Prostate gland (tissue), 2 donors: ENCODE data around the gene DYNC1I2. TPM values are rescaled to one million over a fixed set of nuclear protein-coding genes. Genes with fewer than 3 reads are reported as not detected.

Experiments used
- DNase-seq: peaks from one replicate; pipeline ENCODE4 v3.0.0-alpha.2; 2019; ENCODE audit warnings: low spot score
- H3K27ac ChIP-seq, 2 donors: fragments of 200-600 bp; sonication (generic); 2 replicates each; pipeline ENCODE4 v1.5.1; 2017 to 2019
- H3K27me3 ChIP-seq: fragments of 200-600 bp; sonication (generic); replicated peaks from 2 replicates; pipeline ENCODE4 v1.5.1; 2019; ENCODE audit not compliant: insufficient read depth
- H3K36me3 ChIP-seq, 2 donors: fragments of 200-600 bp; sonication (generic); 1 replicate in 1 of 2; 2 replicates in 1 of 2; pipeline versions ENCODE4 v1.5.1 to v1.8.1; 2017 to 2019
- H3K4me1 ChIP-seq: fragments of 200-600 bp; sonication (generic); replicated peaks from 2 replicates; pipeline ENCODE4 v1.5.1; 2019
- H3K4me3 ChIP-seq, 2 donors: fragments of 200-600 bp; sonication (generic); 2 replicates each; pipeline ENCODE4 v1.5.1; 2017 to 2019
- H3K9me3 ChIP-seq: fragments of 200-600 bp; sonication (generic); 2 replicates; pipeline ENCODE4 v1.5.1; 2017
- CTCF ChIP-seq, 4 experiments: fragments of 200-600 bp in 2 of 4; fragments of 450-650 bp in 2 of 4; sonication (generic) in 2 of 4; IDR thresholded peaks; 1 replicate in 3 of 4; 2 replicates in 1 of 4; pipeline ENCODE4 v1.5.1; 2016 to 2019; ENCODE audit warnings: antibody characterized with exemption in 4 of 4, mild to moderate bottlenecking in 2 of 4, moderate library complexity in 2 of 4
- POLR2A ChIP-seq: fragments of 450-650 bp; IDR thresholded peaks from one replicate; pipeline ENCODE4 v1.6.1; 2016; ENCODE audit warnings: antibody characterized with exemption, mild to moderate bottlenecking
- POLR2AphosphoS5 ChIP-seq: sonication (generic); formaldehyde crosslinking; IDR thresholded peaks from one replicate; pipeline ENCODE4 v1.6.1; 2017; ENCODE audit warnings: antibody characterized with exemption
- WGBS: methylation state at CpG from one replicate; pipeline ENCODE4 v1.1.5; 2018; 5-methylcytosine and 5-hydroxymethylcytosine counted together
- intact Hi-C: fragments of 100-400 bp; cut with DNase I; formaldehyde crosslinking; loops from one replicate; pipeline ENCODE4 v1.14.2; 2022
- total RNA-seq, 2 donors: library from RNA; depleted of rRNA; stranded (reverse); fragments of >200 nt; gene quantifications; one replicate each; pipeline ENCODE4 v1.1.0, GENCODE V29; 2016

Gene DYNC1I2
- total RNA-seq, 2 donors from 2014 or later = 70.7 to 82.1 TPM

- Histone ChIP-seq H3K9me3 (no peaks in the 10 kb centered on the region), H3K36me3 (no peaks in the 10 kb centered on the region), H3K4me1 (no peaks in the 10 kb centered on the region), H3K27me3 (no peaks in the 10 kb centered on the region), H3K27ac (no peak overlapping the region), H3K4me3 (no peak overlapping the region)
- TF ChIP-seq POLR2A (no peak), CTCF (IDR thresholded peaks at IDR 0.05) (no peak), POLR2AphosphoS5 (no peak)
- intact Hi-C loops = no loop called here
- 69% methylated on average over 4 of the region's 4 CpGs for WGBS
- no peak for DNase-seq
Measured at GRCh38 chr2:171735991-171736710, 48.9 kb downstream of the DYNC1I2 start.

- WGBS = 68% methylated on average over 2 of the region's 2 CpGs
- TF ChIP-seq POLR2AphosphoS5 (no peak), CTCF (IDR thresholded peaks at IDR 0.05) (no peak), POLR2A (no peak)
- Histone ChIP-seq H3K36me3 (no peaks in the 10 kb centered on the region), H3K9me3 (no peaks in the 10 kb centered on the region), H3K27ac (no peak overlapping the region), H3K4me3 (no peak overlapping the region), H3K27me3 (no peaks in the 10 kb centered on the region), H3K4me1 (no peaks in the 10 kb centered on the region)
- intact Hi-C loops = no loop called here
- DNase-seq = no peak
Measured at GRCh38 chr2:171741189-171741588, 53.9 kb downstream of the DYNC1I2 start.

GRCh38 chr2:171742760-171743159, 55.5 kb downstream of the DYNC1I2 start:
- H3K36me3 ChIP-seq = no peaks in the 10 kb centered on the region
- no peak overlapping the region for H3K4me3 ChIP-seq
- H3K27ac ChIP-seq = no peak overlapping the region
- TF ChIP-seq POLR2A (no peak), CTCF (IDR thresholded peaks at IDR 0.05) (no peak), POLR2AphosphoS5 (no peak)
- intact Hi-C loops = no loop called here
- WGBS = 100% methylated on average over 1 of the region's 1 CpG
- no peak for DNase-seq
- no peaks in the 10 kb centered on the region for H3K4me1 ChIP-seq
- H3K9me3 ChIP-seq = no peaks in the 10 kb centered on the region
- no peaks in the 10 kb centered on the region for H3K27me3 ChIP-seq

- H3K4me1 ChIP-seq = no peaks in the 10 kb centered on the region
- 64% methylated on average over 1 of the region's 1 CpG for WGBS
- H3K9me3 ChIP-seq = no peaks in the 10 kb centered on the region
- no peak for DNase-seq
- intact Hi-C loops = no loop called here
- no peaks in the 10 kb centered on the region for H3K27me3 ChIP-seq
- H3K36me3 ChIP-seq = no peaks in the 10 kb centered on the region
- TF ChIP-seq CTCF (IDR thresholded peaks at IDR 0.05) = no peak
- TF ChIP-seq POLR2A = no peak
- no peak for TF ChIP-seq POLR2AphosphoS5
- H3K27ac ChIP-seq = no peak overlapping the region
- H3K4me3 ChIP-seq = no peak overlapping the region
Measured at GRCh38 chr2:171745141-171745540, 57.9 kb downstream of the DYNC1I2 start.

- intact Hi-C loops = no loop called here
- H3K9me3 ChIP-seq = no peaks in the 10 kb centered on the region
- no peaks in the 10 kb centered on the region for H3K27me3 ChIP-seq
- DNase-seq = no peak
- no peak for TF ChIP-seq POLR2A
- TF ChIP-seq POLR2AphosphoS5 = no peak
- TF ChIP-seq CTCF (IDR thresholded peaks at IDR 0.05) = no peak
- no peaks in the 10 kb centered on the region for H3K36me3 ChIP-seq
- WGBS = 51% methylated on average over 4 of the region's 4 CpGs
- no peak overlapping the region for H3K4me3 ChIP-seq
- no peaks in the 10 kb centered on the region for H3K4me1 ChIP-seq
- no peak overlapping the region for H3K27ac ChIP-seq
Measured at GRCh38 chr2:171745806-171746205, 58.5 kb downstream of the DYNC1I2 start.
